NCI-H1048 (cell line): ENCODE data around the gene KRT85.
"Not testable (repeated sequence)": the region's sequence is repeated elsewhere in the genome, so short reads cannot be mapped to it uniquely, and the experiment has no call there.

Source experiments
- DNase-seq: peaks from one replicate; lab custom pipeline; 2025; lab: John Stamatoyannopoulos, UW

KRT85 gene

GRCh38 chr12:52366738-52367485 lies at the start of gene KRT85:
Gene KRT85, minus strand, starts transcription at chr12:52367481. Its CDS starts 76 bp downstream, at chr12:52367405.
- no peak for DNase-seq

GRCh38 chr12:52416795-52417194 lies 49.5 kb upstream of the KRT85 start:
- no peak for DNase-seq

DNA sequence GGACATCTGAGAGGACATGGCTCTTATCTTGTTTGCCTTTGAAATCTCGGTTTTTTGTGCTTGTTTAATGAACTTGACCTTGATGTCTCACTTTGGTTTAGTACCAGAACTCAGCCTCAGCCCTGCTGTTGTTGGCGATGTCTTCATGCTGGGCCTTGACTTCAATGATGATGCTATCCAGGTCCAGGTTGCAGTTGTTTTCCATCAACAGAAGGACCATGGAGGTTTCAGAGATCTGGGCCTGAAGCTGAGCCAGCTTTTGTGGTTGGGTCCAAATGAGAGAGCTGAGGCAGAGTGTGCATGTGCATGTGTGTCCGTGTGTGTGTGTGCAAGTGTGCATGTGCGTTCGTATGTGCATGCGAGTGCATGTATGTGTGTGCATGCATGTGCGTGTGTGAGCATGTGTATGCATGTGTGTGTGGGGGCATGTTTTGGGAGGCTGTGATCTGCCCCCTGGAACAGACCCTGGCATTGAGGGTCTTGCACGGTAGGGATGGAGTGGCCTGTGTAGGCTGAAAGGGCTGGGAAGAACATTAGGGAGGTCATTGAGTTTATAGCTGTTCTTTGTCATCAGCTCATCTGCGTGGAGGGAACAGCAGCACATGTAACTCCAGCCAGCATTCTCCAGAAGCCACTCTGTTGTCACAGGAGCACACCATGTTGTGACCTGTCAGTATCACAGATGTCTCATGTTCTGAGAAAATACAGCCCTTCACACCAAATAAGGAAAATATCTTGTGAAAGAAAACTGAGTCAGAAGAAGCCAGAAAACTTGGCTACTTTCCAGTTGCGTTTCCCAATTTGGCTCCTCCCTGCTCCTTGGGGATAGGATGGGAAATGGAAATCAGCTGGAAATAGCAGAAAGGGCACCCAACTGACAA lies 48.8 kb upstream of the KRT85 start:
- DNase-seq, result no peak

DNA sequence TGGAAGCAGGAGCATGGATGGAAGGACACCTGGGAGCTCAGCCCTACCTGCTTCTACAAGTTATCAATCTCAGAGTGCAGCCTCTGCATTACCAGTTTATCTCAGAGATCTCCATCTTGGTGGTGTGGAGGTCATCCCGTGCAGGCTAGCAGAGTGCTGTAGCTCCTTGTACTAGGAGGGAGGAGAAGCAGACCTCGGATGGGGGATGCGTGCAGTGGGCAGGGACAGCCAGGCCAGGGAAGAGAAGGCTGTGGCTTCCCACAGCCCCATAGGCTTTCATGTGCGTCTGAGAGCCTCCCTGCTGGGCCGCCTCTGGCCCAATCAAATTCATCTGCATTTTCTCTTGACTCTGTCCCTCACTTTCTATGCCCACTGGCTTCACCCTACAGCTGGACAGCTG lies 47.7 kb upstream of the KRT85 start:
- no peak for DNase-seq

GRCh38 chr12:52413782-52414345 lies 46.6 kb upstream of the KRT85 start:
- no peak for DNase-seq

DNA sequence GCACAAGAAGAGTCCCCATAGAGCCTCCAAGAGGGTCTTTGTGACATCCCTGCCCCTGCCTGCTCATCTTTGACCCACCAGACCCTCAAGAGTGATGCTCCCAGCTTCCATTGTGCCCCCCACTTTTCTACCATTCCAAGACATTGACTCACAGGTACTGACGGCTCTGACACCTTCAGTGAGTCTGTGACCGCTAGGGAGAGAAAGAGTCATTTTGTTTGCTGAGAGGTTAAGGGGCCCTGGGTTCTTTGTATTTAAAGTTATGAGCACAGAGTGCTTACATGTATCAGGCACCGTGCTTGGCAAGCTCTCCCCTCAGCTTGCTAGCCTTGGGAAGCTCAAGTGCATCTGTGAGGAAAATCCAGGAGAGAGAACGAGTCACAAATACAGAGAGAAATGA lies 45.9 kb upstream of the KRT85 start:
- DNase-seq, result no peak

DNA sequence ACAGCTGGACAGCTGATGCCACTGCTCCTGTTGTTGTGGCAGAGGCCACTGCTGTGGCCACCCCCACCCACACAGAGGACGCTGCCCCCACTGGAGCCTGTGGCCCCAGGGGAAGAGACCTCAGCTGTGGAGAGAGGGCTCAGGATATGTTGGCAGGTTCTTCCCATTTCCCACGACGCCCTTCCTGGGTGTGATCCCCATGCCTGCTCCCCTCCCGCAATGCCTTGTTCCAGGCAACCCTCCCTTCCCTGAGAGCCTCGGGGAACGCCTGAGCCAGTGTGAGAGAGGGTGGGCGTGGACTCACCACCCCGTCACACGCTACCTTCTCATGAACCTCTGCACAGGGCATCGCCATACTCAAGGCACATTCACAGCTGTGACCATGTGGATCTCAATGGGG lies 44.5 kb upstream of the KRT85 start:
- no peak for DNase-seq

GRCh38 chr12:52410589-52411248 lies 43.4 kb upstream of the KRT85 start:
- not testable (repeated sequence) for DNase-seq

GRCh38 chr12:52407918-52408317 lies 40.6 kb upstream of the KRT85 start:
- no peak for DNase-seq

- no peak for DNase-seq
Measured at GRCh38 chr12:52405922-52406385, 38.7 kb upstream of the KRT85 start, which contains the start of gene KRT82. Gene KRT82, minus strand, starts transcription at chr12:52406335. Its CDS starts 58 bp downstream, at chr12:52406277.

DNA sequence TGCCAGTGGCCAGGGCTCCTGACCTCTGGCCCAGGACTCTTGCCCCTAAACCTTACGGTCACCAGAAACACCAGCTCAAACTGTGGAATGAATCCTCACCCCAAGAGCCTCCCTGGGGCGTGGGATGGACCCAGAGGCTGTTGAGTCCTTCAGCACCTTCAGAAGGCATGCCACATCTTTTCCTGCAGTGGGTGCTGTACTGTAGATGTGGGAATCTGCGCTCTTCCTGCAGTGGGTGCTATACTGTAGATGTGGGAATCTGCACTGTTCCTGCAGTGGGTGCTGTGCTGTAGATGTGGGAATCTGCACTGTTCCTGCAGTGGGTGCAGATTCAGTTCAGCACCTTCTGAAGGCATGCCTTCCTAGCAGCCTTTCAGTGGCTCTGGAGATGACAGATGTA lies 37.7 kb upstream of the KRT85 start:
- no peak for DNase-seq

DNA sequence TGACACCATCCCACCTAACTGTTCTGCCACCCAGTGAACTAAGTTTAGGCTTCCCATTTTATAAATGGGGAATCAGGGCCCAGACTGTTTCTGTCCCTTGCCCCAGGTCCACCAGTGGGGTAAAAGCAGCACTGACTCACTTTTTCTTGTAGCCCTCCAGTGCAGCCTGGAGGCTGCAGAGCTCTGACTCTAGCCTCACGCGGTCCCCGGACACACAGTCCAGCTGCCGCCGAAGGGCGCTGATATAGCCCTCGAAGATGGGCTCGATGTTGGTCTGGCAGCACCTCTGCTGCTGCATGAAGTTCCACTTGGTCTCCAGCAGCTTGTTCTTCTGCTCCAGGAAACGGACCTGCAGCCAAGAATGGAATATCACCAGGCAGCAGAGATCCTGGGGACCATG lies 36.3 kb upstream of the KRT85 start:
- no peak for DNase-seq

GRCh38 chr12:52402873-52403540 lies 35.7 kb upstream of the KRT85 start:
- DNase-seq, result no peak

DNA sequence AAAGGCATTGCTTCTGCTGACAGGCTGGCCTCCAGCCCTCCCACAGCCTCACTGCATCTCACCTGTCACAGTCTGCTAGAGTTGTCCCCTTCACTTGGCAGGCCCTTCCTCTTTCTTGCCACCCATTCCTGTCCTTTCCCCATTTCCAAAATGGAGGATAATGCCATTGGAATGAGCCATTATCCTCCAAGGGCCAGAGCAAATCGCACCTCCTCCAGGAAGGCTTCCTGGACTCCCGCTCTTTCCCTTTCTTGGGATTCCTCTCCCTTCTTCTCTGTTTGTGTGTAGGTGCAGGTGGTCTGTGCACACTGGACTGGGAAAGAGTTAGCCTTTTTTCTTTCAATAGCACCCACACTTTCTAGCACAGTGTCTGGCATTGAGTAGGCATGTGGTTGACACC lies 35.1 kb upstream of the KRT85 start:
- DNase-seq, result no peak

DNA sequence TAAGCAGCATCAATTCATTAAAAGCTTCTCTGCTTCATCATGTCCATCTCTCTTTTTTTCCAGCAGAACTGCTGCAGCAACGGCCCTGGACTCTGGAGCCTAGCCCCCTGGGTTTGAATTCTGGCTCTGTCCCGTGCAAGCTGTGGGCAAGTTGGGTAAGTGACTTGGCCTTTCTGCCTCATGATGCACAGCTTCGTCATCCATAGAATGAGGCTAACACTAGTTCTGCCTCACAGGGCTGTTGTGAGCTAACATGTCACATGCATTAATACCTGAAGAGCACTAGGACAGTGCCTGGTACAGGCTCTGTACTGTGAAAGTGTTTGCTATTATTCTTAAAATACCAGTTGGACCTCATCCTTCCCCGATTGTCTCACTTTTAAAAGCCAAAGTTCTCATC lies 34.6 kb upstream of the KRT85 start:
- DNase-seq, result no peak

GRCh38 chr12:52401526-52401925 lies 34.2 kb upstream of the KRT85 start:
- DNase-seq, result no peak

- no peak for DNase-seq
Measured at GRCh38 chr12:52400906-52401305, 33.6 kb upstream of the KRT85 start.

- no peak for DNase-seq
Measured at GRCh38 chr12:52399756-52400155, 32.5 kb upstream of the KRT85 start.

- DNase-seq, result no peak
Measured at GRCh38 chr12:52398176-52398575, 30.9 kb upstream of the KRT85 start.

- no peak for DNase-seq
Measured at GRCh38 chr12:52396656-52397055, 29.4 kb upstream of the KRT85 start.

DNA sequence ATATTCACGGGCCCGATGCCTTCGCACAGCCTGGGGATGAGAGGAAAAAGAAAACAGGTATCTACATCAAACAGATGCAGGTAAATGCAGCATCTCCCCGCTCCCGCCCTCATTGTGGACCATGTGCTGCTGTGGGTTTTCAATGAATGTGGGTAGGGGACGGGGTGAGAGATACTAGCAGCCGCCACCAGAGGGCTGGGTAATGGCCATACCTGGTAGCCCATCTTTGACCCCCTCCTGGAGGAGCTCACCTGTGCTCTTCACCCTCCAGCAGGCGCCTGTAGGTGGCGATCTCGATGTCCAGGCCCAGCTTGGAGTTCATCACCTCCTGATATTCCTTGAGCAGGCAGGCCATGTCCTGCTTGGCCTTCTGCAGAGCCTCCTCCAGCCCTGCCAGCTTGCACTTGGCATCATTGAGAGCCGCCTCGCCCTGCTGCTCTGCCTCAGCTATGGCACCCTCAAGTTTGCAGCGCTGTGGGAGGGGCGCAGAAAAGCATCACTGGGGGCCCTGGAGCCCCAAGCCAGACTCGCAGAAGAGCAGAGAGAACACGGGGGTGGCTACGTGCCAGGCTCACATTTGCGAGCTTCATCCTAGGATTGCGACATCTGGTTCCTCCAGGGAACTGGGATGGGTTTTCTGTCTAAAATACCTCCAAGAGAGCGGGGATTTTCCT lies 28.6 kb upstream of the KRT85 start:
- no peak for DNase-seq
